NOMO-1 treated with dmso at 0.1 percent for 144 hours (cell line): ENCODE results near the gene FAM111B.
A peak's percentile ranks its signal among the peaks of the same experiment; 100 is the strongest.
"Not testable (repeated sequence)": the region's sequence is repeated elsewhere in the genome, so short reads cannot be mapped to it uniquely, and the experiment has no call there.

Experiments used
- DNase-seq: peaks from one replicate; lab custom pipeline; 2025; ENCODE audit not compliant: unreplicated experiment; lab: John Stamatoyannopoulos, UW

Gene FAM111B

GRCh38 chr11:59102259-59102765, 4.7 kb upstream of the FAM111B start:
- peak; percentile 57 for DNase-seq

DNA sequence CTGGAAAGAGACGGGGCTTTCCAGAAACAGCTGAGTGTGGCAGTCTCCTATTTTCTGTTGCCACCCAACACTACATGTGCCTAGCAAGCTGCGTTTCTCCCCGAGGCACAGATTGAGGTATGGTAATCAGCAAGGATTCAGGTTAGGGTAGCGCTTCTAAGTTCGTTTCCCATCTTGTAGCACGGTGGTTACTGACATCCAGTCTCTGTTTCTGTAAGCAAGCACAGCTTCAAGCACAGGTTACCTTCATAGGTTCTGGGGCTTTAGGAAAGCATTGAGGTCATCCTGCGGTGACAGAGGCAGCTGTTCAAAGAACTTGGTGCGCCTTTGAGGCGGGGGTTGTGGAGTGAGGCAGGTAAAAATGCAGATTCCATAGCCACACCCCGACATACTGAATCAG, 684 bp downstream of the FAM111B start:
- DNase-seq: not testable (repeated sequence)

GRCh38 chr11:59112494-59112893, 5.5 kb downstream of the FAM111B start:
- no peak for DNase-seq

- no peak for DNase-seq
These were observed 7.3 kb downstream of the FAM111B start for GRCh38 chr11:59114344-59114743.

GRCh38 chr11:59115553-59115952, 8.5 kb downstream of the FAM111B start:
- DNase-seq: no peak

DNA sequence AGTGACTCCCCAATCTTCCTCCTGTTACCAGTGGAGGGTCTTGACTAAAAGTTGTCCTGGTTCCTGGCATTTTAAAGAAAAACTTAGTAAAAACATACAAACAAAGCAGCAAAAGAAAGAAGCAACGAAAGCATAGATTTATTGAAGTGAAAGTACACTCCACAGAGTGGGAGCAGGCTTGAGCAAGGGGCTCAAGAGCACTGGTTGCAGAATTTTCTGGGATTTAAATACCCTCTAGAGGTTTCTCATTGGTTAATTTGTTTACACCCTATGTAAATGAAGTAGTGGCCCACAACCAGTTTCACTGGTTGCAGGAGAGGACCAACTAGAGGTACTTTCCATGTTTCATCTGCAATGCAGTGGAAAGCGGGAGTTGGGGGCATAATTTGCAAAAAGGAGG, 10.7 kb downstream of the FAM111B start:
- DNase-seq: no peak

GRCh38 chr11:59119826-59120225, 12.8 kb downstream of the FAM111B start:
- no peak for DNase-seq

GRCh38 chr11:59135648-59136461, 28.8 kb downstream of the FAM111B start:
- peak; percentile 73 for DNase-seq

GRCh38 chr11:59136551-59136950, 29.5 kb downstream of the FAM111B start:
- DNase-seq: not testable (repeated sequence)

DNA sequence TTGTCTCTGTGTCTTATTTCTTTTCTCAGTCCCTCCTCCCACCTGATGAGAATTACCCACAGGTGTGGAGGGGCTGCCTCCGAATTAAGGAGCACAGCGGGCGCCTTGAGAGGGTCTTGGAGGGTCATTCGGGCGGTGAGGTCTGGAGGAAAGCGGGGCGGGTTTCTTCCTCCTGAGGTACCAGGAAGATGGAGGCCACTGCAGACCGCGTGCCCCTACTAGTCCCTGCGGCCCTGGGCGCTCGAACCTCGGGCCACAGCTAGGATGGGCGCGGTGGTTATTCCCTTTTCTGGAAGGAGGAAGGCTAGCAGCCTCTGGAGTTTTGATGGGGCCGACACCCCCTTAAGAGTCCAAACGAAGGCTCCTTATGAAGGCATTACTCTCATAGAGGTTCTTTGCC, 30.2 kb downstream of the FAM111B start:
- DNase-seq: no peak

- DNase-seq: no peak
These were observed 31.6 kb downstream of the FAM111B start for GRCh38 chr11:59138643-59139042.

GRCh38 chr11:59141191-59141590, 34.2 kb downstream of the FAM111B start:
- DNase-seq: no peak

DNA sequence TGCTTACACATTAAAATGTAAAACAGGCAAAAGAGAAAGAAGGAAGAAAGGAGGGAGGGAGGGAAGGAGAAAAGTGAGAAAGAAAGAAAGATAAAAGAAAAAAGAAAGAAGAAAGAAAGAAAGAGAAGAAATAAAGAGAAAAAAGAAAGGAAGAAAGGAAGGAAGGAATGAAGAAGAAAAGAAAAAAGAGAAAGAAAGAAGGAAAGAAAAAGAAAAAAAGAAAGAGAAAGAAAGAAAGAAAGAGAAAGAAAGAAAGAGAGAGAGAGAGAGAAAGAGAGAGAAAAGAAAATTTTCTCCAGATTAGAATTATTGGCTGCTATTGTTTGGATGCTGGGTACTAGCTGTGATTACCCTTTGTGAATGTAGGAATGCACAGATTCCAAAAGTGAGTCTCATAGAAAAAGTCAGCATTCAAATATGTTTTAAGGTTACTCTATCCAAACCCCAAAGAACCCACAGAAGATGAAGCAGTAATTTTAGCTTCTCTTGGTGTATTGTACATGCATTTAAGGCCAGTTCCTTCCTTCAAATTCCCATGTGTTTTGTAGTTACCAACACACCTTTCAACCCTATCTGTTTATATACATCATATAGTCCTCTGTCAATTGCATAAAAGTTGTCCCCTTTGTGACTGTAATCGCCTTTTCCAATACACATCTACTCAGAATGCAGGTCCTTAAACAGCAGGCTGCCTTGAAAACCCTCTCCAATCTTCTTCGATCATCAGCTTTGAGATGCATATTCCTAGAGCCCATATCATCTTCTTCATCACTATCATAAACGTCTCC, 34.8 kb downstream of the FAM111B start:
- peak; percentile 9 for DNase-seq

GRCh38 chr11:59142530-59143507, 35.8 kb downstream of the FAM111B start, which contains the start of gene FAM111A:
Gene FAM111A (plus strand): TSS chr11:59142856. CDS start chr11:59148873, 6,017 bp downstream.
- peak; percentile 96 for DNase-seq

DNA sequence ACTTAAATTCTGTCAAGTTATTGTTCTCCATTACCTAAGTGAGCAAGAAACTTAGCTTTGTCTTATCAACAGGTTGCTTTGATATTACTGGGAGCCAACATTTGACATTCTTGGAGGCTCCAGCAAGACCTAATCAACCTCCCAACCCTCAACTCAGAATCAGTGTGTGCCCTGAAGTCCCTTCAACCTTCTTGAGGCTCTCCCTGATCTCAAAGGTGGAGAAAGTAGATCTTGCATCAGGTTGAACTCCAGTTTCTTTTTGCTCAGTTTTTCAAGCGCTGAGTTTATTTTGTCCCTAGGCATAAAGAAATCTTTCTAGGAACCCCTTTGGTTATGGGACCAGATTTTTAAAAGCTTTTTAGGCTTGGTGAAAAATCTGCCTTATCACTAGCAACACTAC, 37.1 kb downstream of the FAM111B start:
- no peak for DNase-seq

- DNase-seq: peak; percentile 91
These were observed 37.7 kb downstream of the FAM111B start for GRCh38 chr11:59144579-59145345.

DNA sequence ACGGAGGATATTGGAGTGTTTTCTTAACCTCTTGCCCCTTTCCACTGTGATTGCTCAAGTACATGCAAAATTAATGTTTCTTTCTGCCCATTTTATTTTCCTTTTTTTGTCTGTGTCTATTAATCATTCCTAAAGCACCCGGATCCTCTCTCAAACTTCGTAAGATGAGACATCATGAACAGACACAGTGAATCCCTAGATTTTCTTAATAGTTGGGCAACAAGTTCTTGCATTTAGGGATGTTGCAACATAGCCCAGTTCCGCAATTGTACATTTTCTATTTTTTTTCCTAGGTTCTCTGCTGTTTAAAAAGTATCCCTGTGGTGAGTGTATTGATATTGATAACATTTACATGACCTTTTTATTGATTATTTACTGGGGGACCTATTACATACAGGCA, 38.5 kb downstream of the FAM111B start:
- peak; percentile 81 for DNase-seq

- no peak for DNase-seq
These were observed 44.7 kb downstream of the FAM111B start for GRCh38 chr11:59151761-59152160.

- DNase-seq: no peak
These were observed 45.4 kb downstream of the FAM111B start for GRCh38 chr11:59152312-59152951.
